AG09309 (cell line): ENCODE data around the gene ZFP57.

Experiments
- DNase-seq: peaks from one replicate; pipeline ENCODE4 v3.0.0-alpha.2; 2010; ENCODE audit warnings: low read depth
- H3K4me3 ChIP-seq: 2 replicates; pipeline ENCODE4 v1.5.1; 2011; ENCODE audit warnings: mild to moderate bottlenecking, low read depth, low read length, moderate library complexity; ENCODE audit not compliant: control insufficient read depth
- TF ChIP-seq, protein P1 (sequence below): IDR thresholded peaks from 2 replicates; pipeline ENCODE4 v1.5.1; 2011; ENCODE audit warnings: mild to moderate bottlenecking, low read depth, low read length, inconsistent platforms; ENCODE audit not compliant: insufficient read depth, control insufficient read depth; ENCODE audit errors: missing control alignments

The ZFP57 gene

DNA sequence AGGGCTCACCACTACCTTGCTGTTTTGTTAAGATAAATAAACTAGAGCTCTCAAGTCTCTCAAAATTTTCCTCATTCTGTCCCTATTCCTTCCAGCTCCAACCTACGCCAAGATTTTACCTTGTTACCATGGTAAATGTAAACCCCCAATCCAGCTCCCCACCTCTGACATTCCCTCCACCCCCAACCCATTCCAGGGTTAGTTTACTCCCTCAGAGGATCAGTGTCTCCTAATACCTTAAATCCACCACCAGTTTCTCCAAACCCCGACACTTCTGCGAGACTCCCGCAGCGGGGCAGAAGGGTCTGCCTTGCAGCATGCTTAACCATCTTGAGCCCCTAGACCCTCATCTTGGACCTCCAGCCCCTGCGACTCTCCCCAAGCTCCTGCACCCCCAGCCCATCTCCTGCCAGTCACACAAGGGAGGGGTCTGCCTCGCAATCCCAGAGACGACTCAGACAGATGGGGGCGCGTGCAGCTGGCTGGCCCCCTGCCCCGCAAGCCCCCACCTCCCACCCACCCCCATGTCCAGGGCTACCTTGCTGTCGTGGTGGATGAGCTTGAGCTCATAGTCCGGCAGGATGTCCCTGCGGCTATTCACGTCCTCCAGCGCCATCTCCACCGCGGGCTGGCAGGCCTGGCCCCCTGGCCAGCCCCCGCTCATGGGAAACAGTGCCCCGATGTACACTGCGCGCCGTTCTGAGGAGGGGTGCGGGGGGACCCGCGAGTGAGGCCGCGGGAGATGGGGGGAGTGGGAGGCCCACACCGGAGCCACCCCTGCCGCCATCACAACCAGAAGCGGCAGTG, 53.8 kb downstream of the ZFP57 start:
- TF ChIP-seq, protein P1, sequence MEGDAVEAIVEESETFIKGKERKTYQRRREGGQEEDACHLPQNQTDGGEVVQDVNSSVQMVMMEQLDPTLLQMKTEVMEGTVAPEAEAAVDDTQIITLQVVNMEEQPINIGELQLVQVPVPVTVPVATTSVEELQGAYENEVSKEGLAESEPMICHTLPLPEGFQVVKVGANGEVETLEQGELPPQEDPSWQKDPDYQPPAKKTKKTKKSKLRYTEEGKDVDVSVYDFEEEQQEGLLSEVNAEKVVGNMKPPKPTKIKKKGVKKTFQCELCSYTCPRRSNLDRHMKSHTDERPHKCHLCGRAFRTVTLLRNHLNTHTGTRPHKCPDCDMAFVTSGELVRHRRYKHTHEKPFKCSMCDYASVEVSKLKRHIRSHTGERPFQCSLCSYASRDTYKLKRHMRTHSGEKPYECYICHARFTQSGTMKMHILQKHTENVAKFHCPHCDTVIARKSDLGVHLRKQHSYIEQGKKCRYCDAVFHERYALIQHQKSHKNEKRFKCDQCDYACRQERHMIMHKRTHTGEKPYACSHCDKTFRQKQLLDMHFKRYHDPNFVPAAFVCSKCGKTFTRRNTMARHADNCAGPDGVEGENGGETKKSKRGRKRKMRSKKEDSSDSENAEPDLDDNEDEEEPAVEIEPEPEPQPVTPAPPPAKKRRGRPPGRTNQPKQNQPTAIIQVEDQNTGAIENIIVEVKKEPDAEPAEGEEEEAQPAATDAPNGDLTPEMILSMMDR: no peak
- peak overlapping the region; percentile 81 for H3K4me3 ChIP-seq
- DNase-seq: no peak

DNA sequence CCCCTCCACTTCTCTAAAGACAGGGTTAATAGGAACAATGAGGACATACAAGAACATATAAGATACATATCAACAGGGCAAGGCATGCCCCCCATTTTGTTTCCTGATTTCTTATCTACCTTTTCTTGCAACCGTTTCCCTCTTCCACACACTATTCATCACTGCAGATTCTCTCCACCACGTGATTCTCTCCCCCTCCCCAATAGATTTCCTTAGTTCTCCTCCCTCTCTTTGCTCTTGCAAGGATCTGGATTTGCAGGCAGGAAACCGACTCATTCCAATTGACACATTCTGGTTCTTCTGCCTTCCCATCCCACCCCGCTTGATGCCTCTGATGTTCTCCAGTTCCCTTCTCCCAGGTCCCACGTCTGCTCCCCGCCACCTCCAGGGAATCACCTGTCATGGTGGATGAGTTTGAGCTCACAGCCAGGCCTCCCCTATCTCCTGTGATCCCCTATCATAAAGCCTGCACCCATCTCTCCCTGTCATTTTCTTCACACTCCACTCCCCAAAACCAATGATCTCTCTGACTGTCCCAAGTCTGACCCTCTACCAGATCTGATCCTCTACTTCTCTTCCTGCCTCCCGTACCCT, 55.5 kb downstream of the ZFP57 start:
- TF ChIP-seq, protein P1: no peak
- DNase-seq: no peak
- H3K4me3 ChIP-seq: no peak overlapping the region

DNA sequence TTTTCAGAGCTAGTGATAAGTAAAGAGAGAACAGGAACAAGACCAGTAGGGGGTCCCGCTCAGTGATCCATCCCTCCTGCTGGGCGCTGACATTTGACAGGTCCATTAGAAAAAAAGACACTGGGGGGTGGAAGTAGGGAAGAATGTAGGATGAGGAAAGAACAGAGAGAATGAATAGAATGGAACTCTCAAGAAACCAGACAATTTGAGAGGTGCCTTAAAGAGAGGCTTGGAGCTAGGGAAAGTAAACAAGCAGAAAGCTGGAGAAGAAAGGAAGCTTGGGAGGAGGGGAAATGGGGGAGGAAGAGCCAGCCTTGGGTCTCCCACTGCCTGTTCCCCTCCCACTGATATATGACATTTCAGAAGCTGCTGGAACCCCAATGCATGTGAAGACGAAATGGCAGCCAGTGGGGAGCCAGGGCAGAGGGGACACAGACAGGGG, 56.4 kb downstream of the ZFP57 start:
- no peak overlapping the region for H3K4me3 ChIP-seq
- DNase-seq: no peak
- TF ChIP-seq, protein P1: no peak
